Neural cell (in vitro differentiated cells): ENCODE results near the gene BNC2. TPM values are rescaled to one million over a fixed set of nuclear protein-coding genes. Genes with fewer than 3 reads are reported as not detected.

ENCODE experiments used
- H2AFZ ChIP-seq: fragments of 200-600, 300-800 bp; sonication (generic), shearing (Covaris generic); 2 replicates; pipeline ENCODE4 v1.6.0; 2014; ENCODE audit warnings: low read depth, mild to moderate bottlenecking, antibody characterized with exemption, low read length, moderate library complexity
- H3F3A ChIP-seq: fragments of 200-600 bp; shearing (Covaris generic); 2 replicates; pipeline ENCODE4 v1.6.1; 2016; ENCODE audit warnings: mild to moderate bottlenecking, moderate library complexity, mixed read lengths, antibody characterized with exemption, low read length; ENCODE audit not compliant: insufficient read depth, poor library complexity, severe bottlenecking
- H3K27ac ChIP-seq: fragments of 200-600, 300-800 bp; sonication (generic), shearing (Covaris generic); 2 replicates; pipeline ENCODE4 v1.5.1; 2014; ENCODE audit warnings: mild to moderate bottlenecking, low read length, moderate library complexity
- H3K27me3 ChIP-seq: fragments of 300-800, 200-600 bp; sonication (generic), shearing (Covaris generic); 2 replicates; pipeline ENCODE4 v1.6.0; 2014; ENCODE audit warnings: mild to moderate bottlenecking, low read depth, low read length, moderate library complexity; ENCODE audit not compliant: insufficient read depth
- H3K36me3 ChIP-seq: fragments of 300-800, 200-600 bp; sonication (generic), shearing (Covaris generic); 2 replicates; pipeline ENCODE4 v1.5.1; 2014; ENCODE audit warnings: mild to moderate bottlenecking, antibody characterized with exemption, low read length, moderate library complexity; ENCODE audit not compliant: insufficient read depth
- H3K4me2 ChIP-seq: fragments of 300-800, 200-600 bp; sonication (generic), shearing (Covaris generic); 2 replicates; pipeline ENCODE4 v1.6.0; 2014; ENCODE audit warnings: mild to moderate bottlenecking, low read length
- H3K4me3 ChIP-seq: fragments of 300-800, 200-600 bp; sonication (generic), shearing (Covaris generic); 2 replicates; pipeline ENCODE4 v1.5.1; 2014; ENCODE audit warnings: mild to moderate bottlenecking, low read length, moderate library complexity
- H3K79me2 ChIP-seq: fragments of 200-600 bp; shearing (Covaris generic); replicated peaks from 2 replicates; pipeline ENCODE4 v1.6.0; 2014; ENCODE audit warnings: mild to moderate bottlenecking, low read length, moderate library complexity; ENCODE audit not compliant: insufficient read depth
- H3K9ac ChIP-seq: fragments of 300-800, 200-600 bp; sonication (generic), shearing (Covaris generic); 2 replicates; pipeline ENCODE4 v1.6.1; 2016; ENCODE audit warnings: mild to moderate bottlenecking, low read length, mixed read lengths
- H3K9me2 ChIP-seq: fragments of 200-600 bp; shearing (Covaris generic); 2 replicates; pipeline ENCODE4 v1.6.1; 2016; ENCODE audit warnings: mild to moderate bottlenecking, low read length, mixed read lengths; ENCODE audit not compliant: insufficient read depth
- H3K9me3 ChIP-seq: fragments of 200-600, 300-800 bp; sonication (generic), shearing (Covaris generic); 2 replicates; pipeline ENCODE4 v1.6.1; 2016; ENCODE audit warnings: mild to moderate bottlenecking, mixed run types, low read length, moderate library complexity, mixed read lengths
- H4K20me1 ChIP-seq: fragments of 200-600 bp; shearing (Covaris generic); 2 replicates; pipeline ENCODE4 v1.6.1; 2016; ENCODE audit warnings: mild to moderate bottlenecking, mixed run types; ENCODE audit not compliant: insufficient read depth
- EP300 ChIP-seq: fragments of 450-650 bp; conservative IDR thresholded peaks from 2 replicates; pipeline ENCODE4 v1.6.1; 2014; ENCODE audit warnings: antibody characterized with exemption, mild to moderate bottlenecking, moderate library complexity; ENCODE audit not compliant: poor library complexity, severe bottlenecking
- EZH2 ChIP-seq: fragments of 200-600, 300-800 bp; shearing (Covaris generic), sonication (generic); IDR thresholded peaks from 2 replicates; pipeline ENCODE4 v1.6.1; 2014; ENCODE audit warnings: antibody characterized with exemption, low read length, borderline replicate concordance, mild to moderate bottlenecking; ENCODE audit not compliant: insufficient read depth, poor library complexity, severe bottlenecking
- MXI1 ChIP-seq: fragments of 450-650 bp; conservative IDR thresholded peaks from 2 replicates; pipeline ENCODE4 v1.6.1; 2014; ENCODE audit warnings: antibody characterized with exemption, mild to moderate bottlenecking; ENCODE audit not compliant: poor library complexity, severe bottlenecking
- REST ChIP-seq: IDR thresholded peaks from 2 replicates; pipeline ENCODE4 v1.6.1; 2012; ENCODE audit warnings: borderline replicate concordance
- SMC3 ChIP-seq: fragments of 450-650 bp; conservative IDR thresholded peaks from 2 replicates; pipeline ENCODE4 v1.6.1; 2014; ENCODE audit warnings: antibody characterized with exemption, mild to moderate bottlenecking, moderate library complexity; ENCODE audit not compliant: poor library complexity
- TAF1 ChIP-seq: IDR thresholded peaks from 2 replicates; pipeline ENCODE4 v1.6.1; 2012; ENCODE audit warnings: low read depth
- polyA plus RNA-seq: library from polyadenylated mRNA; depleted of rRNA; stranded (reverse); fragments of >200 nt; gene quantifications from 2 replicates; pipeline ENCODE4 v1.2.3, GENCODE V29; 2014

The BNC2 gene
- polyA plus RNA-seq, 1 donor from 2014 or later: 1.3 TPM

GRCh38 chr9:16803648-16804047, 66.8 kb downstream of the BNC2 start:
- peak overlapping the region; percentile 4 for H3K4me3 ChIP-seq
- no peaks in the 10 kb centered on the region for H3K79me2 ChIP-seq
- TF ChIP-seq EP300 (peak; percentile 52), REST (no peak)
- H3K9ac ChIP-seq: no peak overlapping the region
- H3K4me2 ChIP-seq: no peak overlapping the region
- H3K27ac ChIP-seq: no peak overlapping the region
- H2AFZ ChIP-seq: no peak overlapping the region
- H3K27me3 ChIP-seq: no peaks in the 10 kb centered on the region
- H3F3A ChIP-seq: no peaks in the 10 kb centered on the region
- no peaks in the 10 kb centered on the region for H3K9me3 ChIP-seq
- H3K9me2 ChIP-seq: no peaks in the 10 kb centered on the region
- no peaks in the 10 kb centered on the region for H4K20me1 ChIP-seq
- H3K36me3 ChIP-seq: no peaks in the 10 kb centered on the region

- Histone ChIP-seq H3K27ac (peak overlapping the region; percentile 12), H3K79me2 (no peaks in the 10 kb centered on the region), H3K9me3 (no peaks in the 10 kb centered on the region), H3K27me3 (no peaks in the 10 kb centered on the region), H2AFZ (no peak overlapping the region), H3K4me3 (peak overlapping the region; percentile 49), H3K9me2 (no peaks in the 10 kb centered on the region), H4K20me1 (no peaks in the 10 kb centered on the region), H3F3A (no peaks in the 10 kb centered on the region), H3K36me3 (no peaks in the 10 kb centered on the region), H3K4me2 (peak overlapping the region; percentile 24), H3K9ac (no peak overlapping the region)
- TF ChIP-seq SMC3 (no peak), REST (no peak), EP300 (peak; percentile 70), TAF1 (no peak), MXI1 (no peak)
Observed at GRCh38 chr9:16801871-16802466, 68.5 kb downstream of the BNC2 start.

- Histone ChIP-seq H3K9me2 (no peaks in the 10 kb centered on the region), H3K27me3 (no peaks in the 10 kb centered on the region), H3K9me3 (no peaks in the 10 kb centered on the region), H3K27ac (no peak overlapping the region), H3K4me2 (no peak overlapping the region), H3K79me2 (no peaks in the 10 kb centered on the region), H3F3A (no peaks in the 10 kb centered on the region), H3K9ac (no peak overlapping the region), H2AFZ (no peak overlapping the region), H3K4me3 (no peak overlapping the region), H3K36me3 (no peaks in the 10 kb centered on the region), H4K20me1 (no peaks in the 10 kb centered on the region)
- TF ChIP-seq EZH2: no peak
- no peak for TF ChIP-seq SMC3
Observed at GRCh38 chr9:16796304-16796825, 74.1 kb downstream of the BNC2 start.
